KOPT-K1 (cell line): ENCODE measurements around the gene BTG3.

ENCODE experiments used
- H3K27ac ChIP-seq: fragments of 200-600 bp; sonication (generic); 2 replicates; pipeline ENCODE4 v1.5.1; 2016; ENCODE audit warnings: antibody characterized with exemption, mild to moderate bottlenecking, low read depth, low read length; ENCODE audit not compliant: poor library complexity, severe bottlenecking
- H3K36me3 ChIP-seq: fragments of 200-600 bp; sonication (generic); 2 replicates; pipeline ENCODE4 v1.5.1; 2017; ENCODE audit warnings: antibody characterized with exemption, mild to moderate bottlenecking, low read length, moderate library complexity; ENCODE audit not compliant: insufficient read depth
- H3K9me3 ChIP-seq: fragments of 200-600 bp; sonication (generic); 2 replicates; pipeline ENCODE4 v1.5.1; 2017; ENCODE audit warnings: antibody characterized with exemption, low read length, mild to moderate bottlenecking; ENCODE audit not compliant: insufficient read depth, poor library complexity, severe bottlenecking

BTG3 gene, protein sequence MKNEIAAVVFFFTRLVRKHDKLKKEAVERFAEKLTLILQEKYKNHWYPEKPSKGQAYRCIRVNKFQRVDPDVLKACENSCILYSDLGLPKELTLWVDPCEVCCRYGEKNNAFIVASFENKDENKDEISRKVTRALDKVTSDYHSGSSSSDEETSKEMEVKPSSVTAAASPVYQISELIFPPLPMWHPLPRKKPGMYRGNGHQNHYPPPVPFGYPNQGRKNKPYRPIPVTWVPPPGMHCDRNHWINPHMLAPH

DNA sequence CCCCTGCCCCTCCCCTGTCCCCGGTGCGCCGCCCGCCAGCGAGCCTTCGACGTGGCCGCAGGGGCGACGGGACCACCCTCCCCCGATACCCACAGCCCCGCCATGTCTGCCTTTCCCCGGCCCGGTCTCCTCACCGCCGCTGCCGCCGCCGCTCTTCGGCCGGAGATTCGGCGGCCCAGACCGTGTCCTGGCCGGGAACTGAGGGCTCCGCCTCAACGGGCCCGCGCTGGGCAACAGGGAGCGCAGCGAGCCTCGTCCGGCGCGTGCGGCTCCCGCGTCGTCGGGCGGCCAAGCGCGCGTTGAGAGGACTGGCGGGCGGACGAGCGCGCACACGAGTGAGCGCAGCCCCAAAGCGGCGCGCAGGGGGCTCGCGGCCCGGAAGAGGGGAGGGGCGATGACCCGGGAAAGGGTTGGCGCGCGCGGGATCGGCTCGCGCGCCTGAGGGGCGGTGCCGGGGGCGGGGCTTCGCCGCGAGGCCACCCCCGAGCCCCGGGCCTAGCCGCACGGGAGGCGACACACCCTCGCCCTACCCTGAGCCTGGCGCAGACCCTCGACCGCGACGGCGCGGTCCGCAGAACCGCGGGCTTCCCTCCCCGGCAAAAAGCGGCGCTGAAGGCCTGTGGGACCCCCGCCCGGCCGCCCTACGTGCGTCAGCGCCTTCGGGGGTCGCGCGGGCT is at the start of gene BTG3:
BTG3 (minus strand) TSS at position 337 of the 677 bp plus-strand sequence. CDS start 3,757 bp downstream, outside the sequence.
- Histone ChIP-seq H3K27ac (peak within 1 kb of the TSS; percentile 81), H3K36me3 (peaks cover 16% of the 10 kb centered on the region), H3K9me3 (no peaks in the 10 kb centered on the region)

DNA sequence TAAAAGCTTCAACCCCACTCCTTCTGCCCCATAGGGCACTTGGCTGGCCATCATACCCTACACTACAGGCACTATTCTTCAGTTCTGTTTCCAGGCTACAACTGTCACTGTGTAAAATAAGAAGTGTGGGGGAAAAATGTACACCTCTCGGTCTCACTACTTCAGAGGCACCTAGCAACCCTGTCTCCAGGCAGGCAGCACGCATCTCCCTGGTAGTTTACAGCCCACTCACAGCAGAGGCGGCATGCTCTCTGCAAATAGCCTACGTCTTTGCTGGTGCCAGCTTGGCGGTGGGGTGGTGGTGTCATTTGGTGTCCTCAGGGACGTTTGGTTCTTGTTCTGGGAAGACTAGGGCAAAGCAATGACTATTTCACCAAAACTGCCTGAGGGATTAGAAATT is 48.2 kb upstream of the BTG3 start:
- Histone ChIP-seq H3K36me3 (no peaks in the 10 kb centered on the region), H3K9me3 (no peaks in the 10 kb centered on the region), H3K27ac (no peak overlapping the region)

DNA sequence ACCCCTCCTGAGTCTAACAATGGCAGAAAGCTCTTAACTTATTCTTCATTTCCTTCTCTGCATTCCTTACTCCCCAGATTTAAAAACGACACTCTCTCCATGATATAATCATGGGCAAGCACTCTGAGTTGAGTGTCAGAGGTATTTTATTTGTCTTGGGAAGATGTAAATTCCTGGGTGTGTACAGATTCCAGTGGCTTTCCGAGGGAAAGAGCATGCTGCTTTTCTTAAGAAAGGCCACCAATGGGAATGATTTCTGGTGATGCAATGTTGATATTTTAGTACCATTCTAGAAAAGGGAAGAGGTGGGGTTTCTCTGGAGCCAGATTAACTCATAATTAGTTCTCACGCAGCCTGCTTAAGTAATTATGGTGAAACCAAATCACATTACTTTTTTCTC is 47.8 kb upstream of the BTG3 start:
- Histone ChIP-seq H3K27ac (no peak overlapping the region), H3K36me3 (no peaks in the 10 kb centered on the region), H3K9me3 (no peaks in the 10 kb centered on the region)

DNA sequence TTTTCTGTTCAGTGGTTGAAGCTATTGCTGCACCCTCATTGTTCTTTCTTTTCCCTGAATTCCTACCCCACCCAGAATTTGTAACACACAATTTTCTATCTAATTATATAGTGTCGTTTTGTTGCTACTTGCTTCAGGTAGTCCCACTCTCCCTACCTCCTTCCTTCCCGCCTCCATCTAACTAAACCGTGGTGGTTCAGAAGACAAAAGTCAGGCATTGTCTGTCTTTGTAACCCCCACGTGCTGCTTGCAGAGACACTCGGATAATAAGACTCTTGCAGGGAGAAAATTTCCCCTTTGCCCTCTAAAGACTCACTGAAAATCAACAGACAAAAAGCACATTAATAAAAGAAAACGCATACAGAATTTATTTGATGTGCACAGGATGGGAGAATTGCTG is 46.2 kb upstream of the BTG3 start:
- Histone ChIP-seq H3K27ac (no peak overlapping the region), H3K36me3 (no peaks in the 10 kb centered on the region), H3K9me3 (no peaks in the 10 kb centered on the region)

DNA sequence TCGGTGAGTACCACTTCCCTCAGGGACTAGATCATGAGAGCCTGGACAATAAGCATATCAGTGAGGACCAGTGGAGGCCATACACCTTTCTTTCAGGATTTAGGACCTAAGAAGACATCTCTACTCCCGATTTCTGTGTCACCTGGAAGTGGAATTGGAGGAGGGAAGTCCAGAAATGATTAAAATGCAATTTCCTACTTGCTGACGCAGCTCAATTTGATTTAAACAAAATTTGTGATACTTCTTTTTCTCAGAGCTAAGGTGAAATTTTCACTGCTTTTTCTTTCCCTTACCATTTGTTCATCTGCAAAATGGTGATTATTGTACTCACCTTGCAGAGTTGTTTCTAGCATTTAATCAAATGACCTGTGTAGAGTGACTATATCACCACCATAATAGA is 38.8 kb upstream of the BTG3 start:
- H3K9me3 ChIP-seq, result no peaks in the 10 kb centered on the region
- H3K36me3 ChIP-seq, result no peaks in the 10 kb centered on the region
- no peak overlapping the region for H3K27ac ChIP-seq

DNA sequence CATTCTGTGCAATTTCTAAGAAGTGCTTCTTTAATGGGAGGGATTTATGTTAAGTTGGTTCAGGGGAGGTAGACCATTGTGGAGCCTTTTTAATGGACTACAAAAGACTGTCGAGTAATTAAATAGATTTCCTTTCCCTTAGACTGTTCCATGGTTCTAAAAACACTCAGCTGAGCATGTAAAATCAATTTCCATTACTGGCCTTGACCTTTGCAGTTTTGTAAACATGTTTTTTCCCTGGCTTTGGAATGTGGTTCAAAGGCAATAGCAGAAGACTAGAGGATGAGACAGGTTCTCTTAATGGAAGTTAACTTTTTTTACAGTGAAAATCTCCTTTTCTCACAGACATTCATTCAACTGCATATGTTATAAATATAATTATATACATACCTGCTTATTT is 37.6 kb upstream of the BTG3 start:
- Histone ChIP-seq H3K36me3 (no peaks in the 10 kb centered on the region), H3K9me3 (no peaks in the 10 kb centered on the region), H3K27ac (no peak overlapping the region)

DNA sequence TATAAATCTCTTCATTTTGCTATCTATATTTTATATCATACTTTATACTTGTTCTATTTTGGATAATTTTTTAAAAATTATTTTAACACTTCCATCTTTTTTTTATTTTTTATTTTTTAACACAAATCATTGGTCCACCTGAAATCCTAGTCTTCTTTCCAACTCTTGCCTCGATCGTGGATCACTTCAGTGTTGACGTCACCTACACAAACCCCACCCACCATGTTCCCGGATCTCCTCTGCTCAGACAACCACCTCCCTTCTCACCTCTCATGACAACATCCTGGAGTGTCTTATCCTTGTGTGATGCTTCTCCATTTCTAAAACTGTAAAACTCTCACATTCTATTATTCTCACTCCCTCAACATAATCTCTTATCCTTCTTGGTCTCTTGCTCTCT is 34.1 kb upstream of the BTG3 start:
- Histone ChIP-seq H3K36me3 (no peaks in the 10 kb centered on the region), H3K9me3 (no peaks in the 10 kb centered on the region)

DNA sequence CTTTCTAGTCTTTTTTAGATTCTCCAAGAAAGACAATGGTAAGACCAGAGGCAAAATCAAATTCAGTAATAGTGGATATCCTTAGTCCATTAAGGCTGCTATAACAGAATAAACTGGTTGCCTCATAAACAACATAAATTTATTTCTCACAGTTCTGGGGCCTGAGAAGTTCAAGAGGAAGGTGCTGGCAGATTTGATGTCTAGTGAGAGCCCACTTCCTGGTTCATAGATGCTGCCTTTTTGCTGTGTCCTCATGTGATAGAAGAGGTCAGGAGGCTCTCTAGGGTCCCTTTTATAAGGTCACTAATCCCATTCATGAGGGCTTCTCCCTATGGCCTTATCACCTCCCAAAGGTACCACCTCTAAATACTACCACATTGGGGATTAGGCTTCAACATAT is 31.5 kb upstream of the BTG3 start:
- Histone ChIP-seq H3K36me3 (no peaks in the 10 kb centered on the region), H3K27ac (no peak overlapping the region), H3K9me3 (no peaks in the 10 kb centered on the region)

More for the DNA sequence above, 34.1 kb upstream of the BTG3 start:
- no peak overlapping the region for H3K27ac ChIP-seq

DNA sequence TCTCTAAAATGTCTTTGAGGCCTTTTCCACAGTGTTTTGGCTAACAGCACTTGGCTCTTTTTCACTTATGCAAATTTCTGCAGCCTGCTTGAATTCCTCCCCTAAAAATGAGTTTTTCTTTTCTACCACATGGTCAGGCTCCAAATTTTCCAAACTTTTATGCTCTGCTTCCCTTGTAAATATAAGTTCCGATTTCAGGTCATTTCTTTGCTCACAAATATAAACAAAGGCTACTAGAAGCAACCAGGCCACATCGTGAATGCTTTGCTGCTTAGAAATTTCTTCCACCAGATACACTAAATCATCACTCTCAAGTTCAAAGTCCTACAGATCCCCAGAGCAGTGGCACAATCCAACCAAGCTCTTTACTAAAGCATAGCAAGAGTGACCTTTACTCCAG is 28.1 kb upstream of the BTG3 start:
- no peaks in the 10 kb centered on the region for H3K36me3 ChIP-seq
- no peaks in the 10 kb centered on the region for H3K9me3 ChIP-seq
- no peak overlapping the region for H3K27ac ChIP-seq

DNA sequence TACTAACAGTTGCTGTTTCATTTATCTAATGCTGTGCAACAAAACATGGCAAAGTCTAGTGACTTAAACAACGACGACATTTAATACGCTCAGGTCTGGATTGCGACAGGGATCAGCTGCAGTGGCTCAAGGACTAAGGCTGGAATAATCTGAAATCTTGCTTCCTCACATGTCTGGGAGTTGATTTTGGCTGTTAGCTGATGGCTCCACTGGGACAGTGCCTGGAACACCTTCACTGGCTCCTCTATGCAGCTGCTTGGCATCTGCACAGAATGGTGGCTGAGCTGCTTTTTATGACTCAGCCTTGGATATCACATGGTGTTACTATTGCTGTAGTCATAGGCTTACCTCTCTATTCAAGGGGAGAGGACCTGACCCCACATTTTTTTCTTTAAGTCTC is 24.0 kb upstream of the BTG3 start:
- H3K9me3 ChIP-seq, result no peaks in the 10 kb centered on the region
- H3K36me3 ChIP-seq, result no peaks in the 10 kb centered on the region
- no peak overlapping the region for H3K27ac ChIP-seq

DNA sequence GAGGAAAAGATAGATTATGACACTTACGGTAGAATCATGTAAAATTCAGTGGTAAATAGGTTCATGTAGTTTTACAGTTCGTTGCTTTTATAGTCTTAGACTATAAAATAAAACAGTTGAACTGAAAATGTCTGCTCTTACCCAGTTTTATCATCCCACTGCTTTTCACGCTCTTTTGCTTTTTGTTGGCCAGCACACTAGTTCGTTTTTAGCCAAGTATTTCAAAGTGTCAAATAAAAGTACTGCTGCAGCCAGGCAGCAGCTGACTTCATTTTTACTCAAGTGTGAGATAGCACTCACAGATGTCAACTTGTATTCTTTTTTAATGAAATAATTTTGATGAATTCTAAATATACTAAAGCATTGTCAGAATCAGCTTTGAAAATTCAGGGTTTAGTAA is 18.5 kb upstream of the BTG3 start:
- H3K27ac ChIP-seq, result no peak overlapping the region
- no peaks in the 10 kb centered on the region for H3K9me3 ChIP-seq
- no peaks in the 10 kb centered on the region for H3K36me3 ChIP-seq

DNA sequence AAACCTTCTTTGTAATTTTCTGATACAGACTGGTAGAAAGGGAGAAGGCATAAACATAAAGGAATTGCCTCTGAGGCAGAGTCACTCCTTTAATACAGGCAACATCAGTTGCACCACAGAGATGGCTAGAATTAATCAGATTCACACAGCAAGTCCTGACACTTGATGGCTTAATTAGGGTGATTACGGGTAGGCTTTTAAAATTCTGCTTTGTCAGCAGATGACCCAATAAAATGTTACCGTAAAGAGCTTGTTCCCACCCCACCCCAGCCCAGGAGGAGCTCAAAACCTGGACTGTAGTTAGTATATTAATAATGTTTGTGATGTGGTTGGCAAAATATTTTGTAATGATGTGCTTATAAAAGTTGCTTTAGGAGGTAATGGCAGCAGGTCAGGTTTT is 9.3 kb upstream of the BTG3 start:
- no peaks in the 10 kb centered on the region for H3K9me3 ChIP-seq

DNA sequence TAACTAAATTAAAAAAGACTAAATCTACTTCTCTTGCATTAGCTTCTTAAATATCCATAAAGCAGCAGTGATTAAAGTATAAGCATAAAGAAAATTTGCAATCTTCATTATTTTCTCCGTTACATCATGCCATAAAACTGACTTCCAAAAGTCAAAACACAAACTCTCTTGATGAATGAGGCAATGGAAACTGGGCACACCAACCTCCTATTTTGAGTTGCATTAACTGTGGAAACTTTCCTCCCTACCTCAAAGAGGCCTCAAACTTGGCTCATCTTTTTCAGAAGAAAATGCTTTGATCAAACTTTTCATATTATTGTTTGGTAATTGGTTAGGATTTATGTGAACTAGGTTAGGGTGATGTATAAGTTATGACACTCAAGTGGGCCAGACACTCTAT is 4.1 kb upstream of the BTG3 start:
- Histone ChIP-seq H3K9me3 (no peaks in the 10 kb centered on the region), H3K36me3 (no peaks in the 10 kb centered on the region), H3K27ac (no peak overlapping the region)

More for the DNA sequence above, 9.3 kb upstream of the BTG3 start:
- Histone ChIP-seq H3K27ac (no peak overlapping the region), H3K36me3 (no peaks in the 10 kb centered on the region)

DNA sequence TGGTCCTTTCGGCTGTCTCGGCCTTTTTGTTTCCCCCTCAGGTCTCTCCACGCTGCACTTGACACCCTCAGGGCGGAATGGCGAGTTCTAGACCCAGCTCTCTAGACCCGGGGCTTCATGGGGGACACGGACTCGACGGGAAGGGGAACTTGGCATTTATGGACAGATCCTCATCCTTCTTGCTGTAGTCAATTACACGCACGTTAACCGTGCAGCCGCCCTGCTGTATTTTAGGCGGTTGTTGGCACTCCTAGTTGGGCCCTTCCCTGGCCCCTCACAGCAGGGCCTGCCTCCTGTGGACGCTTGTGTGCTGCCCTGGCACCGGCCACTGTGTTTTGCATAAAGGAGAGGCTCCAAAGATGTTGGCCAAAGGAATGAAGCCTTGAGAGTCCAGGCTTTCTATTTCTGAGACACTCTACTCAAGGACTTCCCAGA is 558 bp upstream of the BTG3 start:
- Histone ChIP-seq H3K27ac (peak overlapping the region; percentile 81), H3K9me3 (no peaks in the 10 kb centered on the region), H3K36me3 (peaks cover 10% of the 10 kb centered on the region)

DNA sequence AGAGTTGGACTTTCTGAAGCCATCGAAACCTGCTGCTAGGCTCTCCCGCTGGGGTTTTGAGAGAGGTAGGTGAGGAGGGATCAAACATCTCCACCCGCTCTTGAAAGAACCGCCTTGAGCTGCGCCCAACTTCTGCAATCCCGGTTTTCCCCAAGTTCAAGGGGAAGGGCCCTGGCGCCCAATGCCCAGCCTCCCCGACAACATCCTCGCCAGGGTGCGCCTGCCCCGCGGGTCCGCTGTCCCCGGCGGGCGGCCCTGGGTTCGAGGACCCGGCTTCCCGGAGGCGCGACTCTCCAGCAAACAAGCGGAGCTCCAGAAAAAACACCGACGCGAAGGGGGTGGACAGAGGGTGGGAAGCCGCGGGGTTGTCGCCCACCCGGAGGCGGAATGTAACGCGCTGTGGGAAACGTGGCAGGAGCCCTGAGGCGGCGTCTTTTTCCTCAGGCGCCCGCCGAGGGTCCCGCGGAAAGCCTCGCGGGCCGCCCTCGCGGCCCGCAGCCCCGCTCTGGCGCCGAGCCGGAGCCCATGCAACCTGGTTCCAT is 607 bp downstream of the BTG3 start:
- H3K36me3 ChIP-seq, result peaks cover 22% of the 10 kb centered on the region
- H3K9me3 ChIP-seq, result no peaks in the 10 kb centered on the region
- H3K27ac ChIP-seq, result peak overlapping the region; percentile 81
